ENCODE data around the gene KCNQ5.

DNA sequence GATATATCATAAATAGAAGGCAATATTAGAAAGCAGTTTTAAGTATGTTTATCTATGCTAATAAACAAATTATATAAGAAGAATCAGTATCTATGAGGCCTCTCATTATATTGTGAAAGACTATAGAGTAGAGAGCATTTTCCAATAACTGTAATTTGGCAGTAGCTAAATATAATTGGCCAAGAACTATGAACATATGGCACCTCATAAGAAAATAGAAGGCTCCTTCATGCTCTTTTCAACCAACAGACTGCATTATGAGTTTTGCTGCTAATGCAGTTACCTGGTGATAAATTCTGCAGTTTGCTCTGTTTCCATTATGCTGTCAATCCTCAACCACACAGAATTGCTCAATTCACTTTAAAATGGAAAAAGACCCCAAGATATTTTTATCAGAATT lies 382.4 kb downstream of the KCNQ5 start:
- TF ChIP-seq, protein P1, sequence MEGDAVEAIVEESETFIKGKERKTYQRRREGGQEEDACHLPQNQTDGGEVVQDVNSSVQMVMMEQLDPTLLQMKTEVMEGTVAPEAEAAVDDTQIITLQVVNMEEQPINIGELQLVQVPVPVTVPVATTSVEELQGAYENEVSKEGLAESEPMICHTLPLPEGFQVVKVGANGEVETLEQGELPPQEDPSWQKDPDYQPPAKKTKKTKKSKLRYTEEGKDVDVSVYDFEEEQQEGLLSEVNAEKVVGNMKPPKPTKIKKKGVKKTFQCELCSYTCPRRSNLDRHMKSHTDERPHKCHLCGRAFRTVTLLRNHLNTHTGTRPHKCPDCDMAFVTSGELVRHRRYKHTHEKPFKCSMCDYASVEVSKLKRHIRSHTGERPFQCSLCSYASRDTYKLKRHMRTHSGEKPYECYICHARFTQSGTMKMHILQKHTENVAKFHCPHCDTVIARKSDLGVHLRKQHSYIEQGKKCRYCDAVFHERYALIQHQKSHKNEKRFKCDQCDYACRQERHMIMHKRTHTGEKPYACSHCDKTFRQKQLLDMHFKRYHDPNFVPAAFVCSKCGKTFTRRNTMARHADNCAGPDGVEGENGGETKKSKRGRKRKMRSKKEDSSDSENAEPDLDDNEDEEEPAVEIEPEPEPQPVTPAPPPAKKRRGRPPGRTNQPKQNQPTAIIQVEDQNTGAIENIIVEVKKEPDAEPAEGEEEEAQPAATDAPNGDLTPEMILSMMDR (IDR thresholded peaks at IDR 0.05) = no peak
- TF ChIP-seq POLR2A (IDR thresholded peaks at IDR 0.05) = no peak
